AG09309 (cell line): Measurements from ENCODE around the gene TBC1D14.

Source experiments
- DNase-seq: peaks from one replicate; pipeline ENCODE4 v3.0.0-alpha.2; 2010; ENCODE audit warnings: low read depth
- H3K4me3 ChIP-seq: 2 replicates; pipeline ENCODE4 v1.5.1; 2011; ENCODE audit warnings: mild to moderate bottlenecking, low read depth, low read length, moderate library complexity; ENCODE audit not compliant: control insufficient read depth
- TF ChIP-seq, protein P1 (sequence below): IDR thresholded peaks from 2 replicates; pipeline ENCODE4 v1.5.1; 2011; ENCODE audit warnings: mild to moderate bottlenecking, low read depth, low read length, inconsistent platforms; ENCODE audit not compliant: insufficient read depth, control insufficient read depth; ENCODE audit errors: missing control alignments

Gene TBC1D14

DNA sequence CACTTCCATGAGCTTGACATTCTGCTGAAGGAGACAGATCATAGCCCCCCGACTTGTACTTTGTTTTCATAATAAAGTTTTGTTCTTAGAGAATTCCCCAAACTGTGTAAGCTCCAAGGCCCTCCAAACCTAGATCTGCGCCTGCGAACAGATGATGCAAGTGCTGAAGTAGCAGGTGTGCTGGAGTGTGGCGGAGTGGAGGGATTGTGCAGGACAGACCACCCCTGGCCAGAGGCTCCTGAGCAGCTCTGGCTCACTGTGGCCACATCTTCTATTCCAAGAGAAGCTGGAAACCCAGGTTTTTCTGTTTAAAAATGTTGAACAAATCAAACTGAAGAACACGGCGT is 46.4 kb downstream of the TBC1D14 start:
- TF ChIP-seq, protein P1, sequence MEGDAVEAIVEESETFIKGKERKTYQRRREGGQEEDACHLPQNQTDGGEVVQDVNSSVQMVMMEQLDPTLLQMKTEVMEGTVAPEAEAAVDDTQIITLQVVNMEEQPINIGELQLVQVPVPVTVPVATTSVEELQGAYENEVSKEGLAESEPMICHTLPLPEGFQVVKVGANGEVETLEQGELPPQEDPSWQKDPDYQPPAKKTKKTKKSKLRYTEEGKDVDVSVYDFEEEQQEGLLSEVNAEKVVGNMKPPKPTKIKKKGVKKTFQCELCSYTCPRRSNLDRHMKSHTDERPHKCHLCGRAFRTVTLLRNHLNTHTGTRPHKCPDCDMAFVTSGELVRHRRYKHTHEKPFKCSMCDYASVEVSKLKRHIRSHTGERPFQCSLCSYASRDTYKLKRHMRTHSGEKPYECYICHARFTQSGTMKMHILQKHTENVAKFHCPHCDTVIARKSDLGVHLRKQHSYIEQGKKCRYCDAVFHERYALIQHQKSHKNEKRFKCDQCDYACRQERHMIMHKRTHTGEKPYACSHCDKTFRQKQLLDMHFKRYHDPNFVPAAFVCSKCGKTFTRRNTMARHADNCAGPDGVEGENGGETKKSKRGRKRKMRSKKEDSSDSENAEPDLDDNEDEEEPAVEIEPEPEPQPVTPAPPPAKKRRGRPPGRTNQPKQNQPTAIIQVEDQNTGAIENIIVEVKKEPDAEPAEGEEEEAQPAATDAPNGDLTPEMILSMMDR = no peak
- H3K4me3 ChIP-seq = no peak overlapping the region
- DNase-seq = no peak

DNA sequence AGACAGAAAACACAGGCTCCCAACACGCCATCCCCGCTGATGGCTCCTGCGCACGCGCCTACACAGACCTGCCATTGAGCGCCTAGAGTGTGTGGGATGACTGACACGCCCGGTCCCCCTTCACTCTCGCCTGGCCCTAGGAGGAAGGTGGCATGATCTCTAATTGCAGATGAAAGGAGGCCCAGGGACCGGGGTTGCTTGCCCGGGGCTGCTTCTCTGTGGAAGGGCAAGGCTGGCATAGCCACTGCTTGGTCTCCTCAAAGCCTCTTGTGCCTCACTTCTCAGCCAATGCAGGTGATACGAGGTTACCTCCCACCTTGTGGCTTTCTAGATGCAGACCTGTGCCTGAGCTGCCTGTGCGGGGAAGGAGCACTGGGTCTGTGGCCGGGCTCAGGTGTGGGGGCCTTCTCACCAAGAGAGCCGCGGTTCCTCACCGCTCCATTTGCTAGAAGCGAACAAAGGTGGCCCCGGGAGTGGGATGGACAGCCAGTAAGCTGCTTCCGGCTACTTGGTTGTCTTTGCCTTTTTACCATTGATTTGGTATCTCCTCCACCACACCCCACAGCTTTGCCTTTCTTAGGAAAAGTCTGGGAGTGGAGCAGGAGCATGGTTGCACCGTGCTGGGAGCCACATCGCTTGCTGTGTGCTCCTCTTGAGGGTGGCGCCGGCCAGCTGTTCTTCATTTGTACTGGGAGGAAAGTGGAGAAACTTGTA is 47.0 kb downstream of the TBC1D14 start:
- H3K4me3 ChIP-seq = no peak overlapping the region
- no peak for DNase-seq
- TF ChIP-seq, protein P1 = no peak

DNA sequence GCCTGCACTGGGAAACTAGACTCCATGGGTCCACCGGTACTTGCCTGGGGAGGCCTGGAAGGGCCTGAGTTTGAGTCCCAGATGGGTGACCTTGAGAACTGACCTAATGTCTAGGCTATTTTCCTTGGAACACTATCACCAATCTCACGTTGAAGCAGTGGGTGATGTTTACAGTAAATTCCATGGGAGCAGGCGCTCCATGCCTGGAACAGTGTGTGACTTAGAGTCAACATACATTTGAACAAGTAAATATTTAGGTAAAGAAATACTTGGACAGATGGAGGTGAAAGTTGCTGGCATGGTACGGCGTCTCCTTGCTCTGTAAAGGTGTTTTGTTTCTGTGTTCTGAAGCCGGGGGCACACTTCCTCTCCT is 47.5 kb downstream of the TBC1D14 start:
- no peak overlapping the region for H3K4me3 ChIP-seq
- TF ChIP-seq, protein P1 = no peak
- no peak for DNase-seq

GRCh38 chr4:6957994-6958393 is 48.4 kb downstream of the TBC1D14 start:
- no peak for DNase-seq
- TF ChIP-seq, protein P1 = no peak
- no peak overlapping the region for H3K4me3 ChIP-seq

GRCh38 chr4:6959261-6959660 is 49.6 kb downstream of the TBC1D14 start:
- TF ChIP-seq, protein P1 = no peak
- no peak for DNase-seq
- no peak overlapping the region for H3K4me3 ChIP-seq

- TF ChIP-seq, protein P1 = no peak
- H3K4me3 ChIP-seq = no peak overlapping the region
- no peak for DNase-seq
Measured at GRCh38 chr4:6960154-6960553, 50.5 kb downstream of the TBC1D14 start.
